Peyer's patch (tissue), 4 donors: ENCODE data around the gene SNX10. TPM values are rescaled to one million over a fixed set of nuclear protein-coding genes. Genes with fewer than 3 reads are reported as not detected.

ENCODE experiments used
- DNase-seq, 3 donors: peaks; one replicate each; pipeline ENCODE4 v3.0.0-alpha.2; 2017 to 2019
- H3K27ac ChIP-seq, 4 donors: fragments of 200-600 bp; sonication (generic); one replicate each; pipeline ENCODE4 v1.5.1; 2016 to 2019
- H3K27me3 ChIP-seq, 2 donors: fragments of 200-600 bp; sonication (generic); one replicate each; pipeline ENCODE4 v1.5.1; 2019
- H3K36me3 ChIP-seq, 3 donors: fragments of 200-600 bp; sonication (generic); one replicate each; pipeline ENCODE4 v1.5.1; 2016 to 2019
- H3K4me1 ChIP-seq, 4 donors: fragments of 200-600 bp; sonication (generic); one replicate each; pipeline ENCODE4 v1.5.1; 2016 to 2019
- H3K4me3 ChIP-seq, 4 donors: fragments of 200-600 bp; sonication (generic); 1 replicate in 3 of 4; 2 replicates in 1 of 4; pipeline ENCODE4 v1.5.1; 2016 to 2019; ENCODE audit warnings: mild to moderate bottlenecking in 1 of 4
- H3K9me3 ChIP-seq, 4 donors: fragments of 200-600 bp; sonication (generic); one replicate each; pipeline ENCODE4 v1.5.1; 2016 to 2019; ENCODE audit warnings: mild to moderate bottlenecking in 1 of 4
- CTCF ChIP-seq, 6 experiments: fragments of 450-650 bp in 4 of 6; fragments of 200-600 bp in 2 of 6; sonication (generic) in 1 of 6; IDR thresholded peaks; one replicate each; pipeline ENCODE4 v1.5.1; 2017 to 2019; ENCODE audit warnings: antibody characterized with exemption in 6 of 6, mild to moderate bottlenecking in 3 of 6, moderate library complexity in 1 of 6
- POLR2A ChIP-seq, 2 donors: fragments of 450-650 bp; IDR thresholded peaks; one replicate each; pipeline ENCODE4 v1.5.1; 2017; ENCODE audit warnings: antibody characterized with exemption in 2 of 2, mild to moderate bottlenecking in 2 of 2, moderate library complexity in 2 of 2
- total RNA-seq, 4 donors: library from RNA; depleted of rRNA; stranded (reverse); fragments of >200 nt; gene quantifications; one replicate each; pipeline ENCODE4 v1.1.0, GENCODE V29; 2016

Gene SNX10
- total RNA-seq, 4 donors from 2014 or later: 1.8 to 14.9 (median 2.9) TPM

DNA sequence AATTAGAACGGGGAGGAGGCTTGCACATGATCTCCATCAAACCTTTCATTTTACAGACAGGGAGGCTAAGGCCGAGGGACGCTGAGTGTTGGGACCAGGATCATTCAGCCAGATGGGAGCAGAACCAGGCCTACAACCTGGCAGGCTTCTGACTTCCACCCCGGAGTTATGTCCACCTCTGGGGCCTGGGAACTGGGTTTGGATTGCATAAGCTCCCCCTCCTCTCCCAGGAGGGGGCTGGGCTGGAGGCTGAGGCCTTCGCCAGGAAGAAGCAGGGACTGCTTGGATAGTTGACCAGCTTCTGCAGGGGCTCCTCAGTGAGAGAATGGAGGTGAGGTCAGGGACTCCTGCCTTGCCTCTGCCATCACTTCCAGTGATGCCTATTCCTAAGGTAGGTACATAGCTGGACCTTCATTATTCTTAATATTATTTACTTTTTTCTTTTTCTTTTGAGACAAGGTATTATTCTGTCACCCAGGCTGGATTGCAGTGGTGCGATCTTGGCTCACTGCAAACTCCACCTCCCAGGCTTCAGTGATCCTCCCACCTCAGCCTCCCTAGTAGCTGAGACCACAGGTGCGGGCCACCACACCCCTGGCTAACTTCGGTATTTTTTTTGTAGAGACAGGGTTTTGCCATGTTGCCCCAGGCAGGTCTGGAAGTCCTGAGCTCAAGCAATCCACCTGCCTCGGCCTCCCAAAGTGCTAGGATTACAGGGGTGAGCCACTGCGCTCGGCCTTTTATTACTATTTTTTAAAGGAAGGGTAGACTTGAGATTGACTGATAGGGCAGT lies 1.3 kb downstream of the SNX10 start:
- no peaks in the 10 kb centered on the region for H3K27me3 ChIP-seq
- no peaks in the 10 kb centered on the region for H3K36me3 ChIP-seq
- H3K4me3 ChIP-seq: peak overlapping the region; percentile 60 to 91 (median 71)
- peaks cover 0 to 13% (median 0%) of the 10 kb centered on the region in 4 donors for H3K4me1 ChIP-seq
- TF ChIP-seq CTCF (IDR thresholded peaks at IDR 0.05) (no peak), POLR2A (IDR thresholded peaks at IDR 0.05) (no peak)
- peak in 1 of 3 donors; percentile 29 for DNase-seq
- H3K9me3 ChIP-seq: no peaks in the 10 kb centered on the region
- H3K27ac ChIP-seq: peak overlapping the region; percentile 9 to 83 (median 50)

- H3K4me1 ChIP-seq: peaks cover 0 to 13% (median 0%) of the 10 kb centered on the region in 4 donors
- no peaks in the 10 kb centered on the region for H3K9me3 ChIP-seq
- H3K27me3 ChIP-seq: no peaks in the 10 kb centered on the region
- DNase-seq: peak in 2 of 3 donors; percentile 50 to 67
- H3K4me3 ChIP-seq: peak overlapping the region; percentile 2 to 91 (median 41)
- no peaks in the 10 kb centered on the region for H3K36me3 ChIP-seq
- TF ChIP-seq POLR2A (IDR thresholded peaks at IDR 0.05) (no peak), CTCF (IDR thresholded peaks at IDR 0.05) (no peak)
- H3K27ac ChIP-seq: peak overlapping the region; percentile 38 to 83 (median 52)
Observed at GRCh38 chr7:26293569-26294308, 2.1 kb downstream of the SNX10 start.

DNA sequence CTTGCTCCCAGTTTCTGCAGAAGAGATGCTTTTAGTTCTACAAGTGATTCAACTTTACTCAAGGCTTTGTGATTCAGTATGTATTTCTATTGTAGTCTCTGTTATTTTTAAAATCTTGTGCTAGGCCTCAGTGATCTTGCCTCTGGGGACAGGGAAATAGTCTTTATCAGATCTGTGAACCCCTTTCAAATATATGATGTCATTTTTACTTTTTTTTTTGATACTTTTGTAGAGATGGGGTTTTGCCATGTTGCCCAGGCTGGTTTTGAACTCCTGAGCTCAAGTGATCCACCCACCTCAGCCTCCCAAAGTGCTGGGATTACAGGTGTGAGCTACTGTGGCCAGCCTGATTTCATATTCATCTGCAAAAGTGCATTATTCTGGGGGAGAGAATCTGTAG lies 3.4 kb downstream of the SNX10 start:
- H3K27ac ChIP-seq: peak overlapping the region in 1 of 4 donors; percentile 83
- no peaks in the 10 kb centered on the region for H3K9me3 ChIP-seq
- TF ChIP-seq POLR2A (IDR thresholded peaks at IDR 0.05) (no peak), CTCF (IDR thresholded peaks at IDR 0.05) (no peak)
- no peaks in the 10 kb centered on the region for H3K27me3 ChIP-seq
- no peak overlapping the region for H3K4me3 ChIP-seq
- no peaks in the 10 kb centered on the region for H3K36me3 ChIP-seq
- peaks cover 0 to 13% (median 0%) of the 10 kb centered on the region in 4 donors for H3K4me1 ChIP-seq
- DNase-seq: no peak

- Histone ChIP-seq H3K36me3 (no peaks in the 10 kb centered on the region), H3K4me1 (peaks cover 0 to 13% (median 0%) of the 10 kb centered on the region in 4 donors), H3K27me3 (no peaks in the 10 kb centered on the region), H3K27ac (no peak overlapping the region), H3K4me3 (no peak overlapping the region), H3K9me3 (no peaks in the 10 kb centered on the region)
- DNase-seq: no peak
- no peak for TF ChIP-seq POLR2A (IDR thresholded peaks at IDR 0.05)
- no peak for TF ChIP-seq CTCF (IDR thresholded peaks at IDR 0.05)
Observed at GRCh38 chr7:26295586-26295985, 3.9 kb downstream of the SNX10 start.

DNA sequence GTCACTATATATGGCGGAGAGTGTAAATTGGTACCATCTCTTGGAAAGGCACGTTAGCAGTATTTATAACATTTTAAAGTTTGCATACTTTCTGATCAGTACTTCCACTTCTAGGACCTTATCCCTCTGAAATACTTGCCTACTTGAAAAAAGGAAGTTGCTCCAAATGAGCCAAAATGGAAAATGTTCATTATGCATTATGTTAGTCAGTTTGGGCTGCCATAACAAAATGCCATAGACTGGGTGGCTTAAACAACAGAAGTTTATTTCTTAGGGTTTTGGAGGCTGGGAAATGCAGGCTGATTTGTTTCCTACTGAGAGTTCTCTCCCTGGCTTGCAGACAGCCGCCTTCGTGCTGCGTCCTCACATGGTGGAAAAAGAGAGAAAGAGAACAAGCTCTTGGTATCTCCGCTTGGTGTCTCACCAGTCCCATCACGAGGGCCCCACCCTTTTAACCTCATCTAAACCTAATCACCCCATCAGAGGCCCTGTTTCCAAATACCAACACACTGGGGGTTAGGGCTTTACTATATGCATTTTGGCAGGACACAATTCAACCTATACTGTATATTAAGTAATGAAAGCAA lies 6.9 kb downstream of the SNX10 start:
- no peaks in the 10 kb centered on the region for H3K9me3 ChIP-seq
- H3K27me3 ChIP-seq: no peaks in the 10 kb centered on the region
- H3K36me3 ChIP-seq: no peaks in the 10 kb centered on the region
- no peak overlapping the region for H3K27ac ChIP-seq
- no peak overlapping the region for H3K4me3 ChIP-seq
- no peaks in the 10 kb centered on the region for H3K4me1 ChIP-seq
- DNase-seq: no peak
- TF ChIP-seq CTCF (IDR thresholded peaks at IDR 0.05) (no peak), POLR2A (IDR thresholded peaks at IDR 0.05) (no peak)
